NT2/D1 (cell line): ENCODE measurements around the gene SDCCAG8.

Experiments
- SUZ12 ChIP-seq: IDR thresholded peaks from 2 replicates; pipeline ENCODE4 v1.6.1; 2011; ENCODE audit not compliant: insufficient read length, insufficient read depth; ENCODE audit errors: extremely low read depth
- YY1 ChIP-seq: IDR thresholded peaks from 2 replicates; pipeline ENCODE4 v1.6.1; 2011; ENCODE audit not compliant: insufficient read length, insufficient read depth
- ZNF274 ChIP-seq: IDR thresholded peaks from 2 replicates; pipeline ENCODE4 v1.6.1; 2011; ENCODE audit warnings: mild to moderate bottlenecking, low read depth, low read length

DNA sequence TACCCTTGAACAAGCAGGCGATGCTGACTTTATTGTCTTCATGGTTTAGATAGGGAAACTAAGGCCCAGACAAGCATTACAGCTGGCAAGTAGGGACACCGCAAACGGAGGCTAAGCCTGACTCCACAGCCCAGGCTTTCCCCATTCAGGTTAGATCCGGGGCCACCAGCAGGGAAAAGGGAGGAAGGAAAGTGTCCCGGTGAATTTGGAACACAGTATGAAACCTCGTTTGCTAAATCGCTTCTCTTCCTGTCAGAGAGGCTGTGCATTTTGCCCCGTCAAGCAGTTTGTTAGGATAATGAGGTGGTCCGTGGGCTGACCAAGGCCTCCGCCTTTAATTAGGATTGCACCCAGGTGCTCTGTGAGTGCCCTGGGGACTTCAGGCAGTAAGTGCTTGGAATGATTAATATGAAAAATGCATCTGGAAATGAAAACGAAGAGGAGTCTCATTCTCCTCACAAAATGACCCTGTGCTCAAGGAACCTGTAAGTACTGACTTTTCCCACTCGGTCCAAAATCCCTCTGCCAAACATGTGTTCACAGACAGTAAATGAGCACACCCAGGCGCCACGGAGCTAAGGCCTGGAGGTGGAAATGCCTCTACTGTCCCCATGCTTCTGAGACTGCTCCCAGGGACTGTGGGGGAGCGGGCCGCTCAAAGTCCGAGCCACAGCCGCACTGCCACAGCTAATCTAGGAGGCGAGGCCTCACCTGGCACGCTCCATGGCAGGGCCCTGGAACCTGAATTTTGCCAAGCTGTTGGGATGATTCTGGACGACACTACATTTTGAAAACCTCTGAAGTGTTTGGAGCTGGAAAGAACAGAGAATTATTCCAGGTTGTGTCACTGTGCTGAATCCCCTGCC lies 234.1 kb downstream of the SDCCAG8 start:
- TF ChIP-seq YY1, result no peak
- no peak for TF ChIP-seq ZNF274
- no peak for TF ChIP-seq SUZ12
